ENCODE measurements around the gene KCNJ5.

KCNJ5 gene

DNA sequence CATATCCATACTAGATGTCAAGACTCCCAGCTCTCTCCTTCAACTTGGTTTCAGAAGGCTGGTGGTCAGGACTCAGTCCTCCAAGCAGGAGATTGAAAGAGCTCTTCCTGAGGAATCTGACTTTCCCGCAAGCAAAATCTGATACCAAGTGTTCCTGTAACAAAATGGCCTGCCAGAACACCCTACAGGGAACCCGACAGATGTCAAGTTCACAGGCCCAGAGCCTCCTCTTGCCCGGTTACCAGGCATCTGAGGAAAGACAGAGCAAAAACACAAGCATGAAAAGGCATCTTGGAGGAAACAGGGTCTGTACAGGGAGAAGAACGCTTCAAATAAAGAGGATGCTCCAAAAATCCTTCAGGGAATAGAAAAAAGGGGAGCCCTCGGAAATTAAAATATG is 8.7 kb upstream of the KCNJ5 start:
- TF ChIP-seq, protein P1, sequence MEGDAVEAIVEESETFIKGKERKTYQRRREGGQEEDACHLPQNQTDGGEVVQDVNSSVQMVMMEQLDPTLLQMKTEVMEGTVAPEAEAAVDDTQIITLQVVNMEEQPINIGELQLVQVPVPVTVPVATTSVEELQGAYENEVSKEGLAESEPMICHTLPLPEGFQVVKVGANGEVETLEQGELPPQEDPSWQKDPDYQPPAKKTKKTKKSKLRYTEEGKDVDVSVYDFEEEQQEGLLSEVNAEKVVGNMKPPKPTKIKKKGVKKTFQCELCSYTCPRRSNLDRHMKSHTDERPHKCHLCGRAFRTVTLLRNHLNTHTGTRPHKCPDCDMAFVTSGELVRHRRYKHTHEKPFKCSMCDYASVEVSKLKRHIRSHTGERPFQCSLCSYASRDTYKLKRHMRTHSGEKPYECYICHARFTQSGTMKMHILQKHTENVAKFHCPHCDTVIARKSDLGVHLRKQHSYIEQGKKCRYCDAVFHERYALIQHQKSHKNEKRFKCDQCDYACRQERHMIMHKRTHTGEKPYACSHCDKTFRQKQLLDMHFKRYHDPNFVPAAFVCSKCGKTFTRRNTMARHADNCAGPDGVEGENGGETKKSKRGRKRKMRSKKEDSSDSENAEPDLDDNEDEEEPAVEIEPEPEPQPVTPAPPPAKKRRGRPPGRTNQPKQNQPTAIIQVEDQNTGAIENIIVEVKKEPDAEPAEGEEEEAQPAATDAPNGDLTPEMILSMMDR (IDR thresholded peaks at IDR 0.05; ENCODE audit: unreplicated experiment in 3 of 3): no peak
- Mint-ChIP-seq H3K27me3 (ENCODE audit: low read depth) (peaks cover 60% of the 10 kb centered on the region), H3K4me1 (no peaks in the 10 kb centered on the region), H3K9me3 (no peaks in the 10 kb centered on the region), H3K27ac (no peak overlapping the region), H3K36me3 (ENCODE audit: low read depth) (no peaks in the 10 kb centered on the region), H3K4me3 (no peak overlapping the region)

DNA sequence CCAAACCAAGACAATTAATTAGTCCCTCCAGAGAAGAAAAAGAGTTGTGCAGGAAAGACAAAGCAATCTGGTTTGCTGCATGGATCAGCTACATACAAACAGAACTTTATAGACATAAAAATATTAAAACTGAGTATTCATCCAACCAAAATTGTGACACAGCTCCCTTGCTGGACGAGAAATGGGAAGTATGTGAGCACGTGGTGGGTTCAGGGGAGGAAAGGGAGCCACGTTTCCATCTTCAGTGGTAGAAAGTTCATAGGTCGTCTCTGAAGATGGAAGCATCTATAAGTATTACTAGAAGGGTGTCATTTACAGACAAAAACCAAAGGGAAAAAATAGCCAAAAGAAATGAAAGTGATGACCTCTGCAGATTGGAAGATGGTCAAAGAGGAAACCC is 7.1 kb upstream of the KCNJ5 start:
- TF ChIP-seq, protein P1 (IDR thresholded peaks at IDR 0.05; ENCODE audit: unreplicated experiment in 3 of 3): no peak
- peaks cover 74% of the 10 kb centered on the region for H3K27me3 Mint-ChIP-seq (ENCODE audit: low read depth)
- no peaks in the 10 kb centered on the region for H3K9me3 Mint-ChIP-seq
- H3K4me1 Mint-ChIP-seq: no peaks in the 10 kb centered on the region
- H3K36me3 Mint-ChIP-seq (ENCODE audit: low read depth): no peaks in the 10 kb centered on the region
- no peak overlapping the region for H3K4me3 Mint-ChIP-seq
- H3K27ac Mint-ChIP-seq: no peak overlapping the region

DNA sequence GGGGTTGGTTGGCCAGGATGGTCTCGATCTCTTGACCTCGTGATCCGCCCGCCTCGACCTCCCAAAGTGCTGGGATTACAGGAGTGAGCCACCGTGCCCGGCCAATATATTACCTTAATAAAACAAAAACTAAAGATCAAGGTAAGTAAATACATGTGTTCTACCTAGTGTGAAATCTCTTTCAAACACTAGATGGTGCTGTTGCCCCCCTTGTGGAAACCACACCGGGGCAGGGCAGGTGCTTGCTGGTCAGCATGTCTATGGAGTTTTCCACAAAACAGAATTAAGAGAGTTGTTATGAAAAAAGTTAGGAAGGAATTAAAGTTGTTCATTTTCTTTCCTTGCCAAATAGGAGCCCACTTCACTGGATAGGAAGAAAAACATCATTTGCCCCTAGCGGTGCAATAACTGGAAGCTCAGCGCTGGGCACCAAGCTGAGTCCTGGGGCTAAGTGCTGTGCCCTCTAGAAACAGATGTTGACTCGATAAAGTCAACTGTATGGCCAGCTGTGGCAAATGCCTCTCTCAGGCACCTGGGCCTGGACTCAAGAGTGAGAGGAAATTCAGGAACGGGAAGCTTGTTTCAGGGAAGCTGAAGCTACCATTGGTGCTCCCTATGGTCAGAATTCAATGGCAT is 6.3 kb upstream of the KCNJ5 start:
- no peaks in the 10 kb centered on the region for H3K9me3 Mint-ChIP-seq
- no peak overlapping the region for H3K27ac Mint-ChIP-seq
- H3K27me3 Mint-ChIP-seq (ENCODE audit: low read depth): peaks cover 81% of the 10 kb centered on the region
- TF ChIP-seq, protein P1 (IDR thresholded peaks at IDR 0.05; ENCODE audit: unreplicated experiment in 3 of 3): peak; percentile 73 to 88 (median 88)
- H3K4me1 Mint-ChIP-seq: no peaks in the 10 kb centered on the region
- no peaks in the 10 kb centered on the region for H3K36me3 Mint-ChIP-seq (ENCODE audit: low read depth)
- no peak overlapping the region for H3K4me3 Mint-ChIP-seq

DNA sequence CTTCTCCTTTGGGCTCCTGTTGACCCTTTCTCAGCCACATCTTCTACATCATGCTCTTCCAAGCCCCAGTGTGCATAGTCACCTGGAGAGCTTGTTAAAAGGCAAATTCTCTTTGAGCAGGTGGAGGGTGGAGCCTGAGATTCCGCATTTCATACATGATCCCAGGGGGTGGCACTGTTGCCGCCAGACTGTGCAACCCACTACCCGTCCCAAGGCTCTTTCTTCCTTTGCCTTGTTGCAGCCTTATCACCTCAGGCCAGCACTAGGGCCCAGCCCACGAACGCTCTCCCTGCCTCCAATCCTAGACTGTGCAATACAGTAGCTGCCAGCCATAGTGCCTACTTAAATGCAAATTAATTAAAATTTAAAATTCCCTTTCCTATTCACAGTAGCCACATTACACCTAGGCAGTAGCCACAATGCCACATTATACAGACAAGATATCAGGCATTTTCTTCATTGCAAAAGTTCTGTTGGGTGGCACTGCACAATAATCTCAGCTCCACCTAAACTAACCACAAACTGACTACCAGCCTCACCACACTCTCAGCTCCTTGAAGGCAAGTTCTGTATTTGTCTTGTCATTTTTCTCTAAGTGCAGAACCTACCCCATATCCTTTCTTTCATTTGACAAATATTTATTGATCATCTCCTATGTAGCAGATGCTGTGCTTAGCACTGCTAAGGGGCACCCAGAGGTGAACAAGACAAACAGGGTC is 4.6 kb upstream of the KCNJ5 start:
- no peaks in the 10 kb centered on the region for H3K36me3 Mint-ChIP-seq (ENCODE audit: low read depth)
- H3K4me1 Mint-ChIP-seq: no peaks in the 10 kb centered on the region
- H3K4me3 Mint-ChIP-seq: no peak overlapping the region
- H3K27me3 Mint-ChIP-seq (ENCODE audit: low read depth): peaks cover 87% of the 10 kb centered on the region
- no peaks in the 10 kb centered on the region for H3K9me3 Mint-ChIP-seq
- TF ChIP-seq, protein P1 (IDR thresholded peaks at IDR 0.05; ENCODE audit: unreplicated experiment in 3 of 3): peak; percentile 26 to 37 (median 28)
- H3K27ac Mint-ChIP-seq: no peak overlapping the region

DNA sequence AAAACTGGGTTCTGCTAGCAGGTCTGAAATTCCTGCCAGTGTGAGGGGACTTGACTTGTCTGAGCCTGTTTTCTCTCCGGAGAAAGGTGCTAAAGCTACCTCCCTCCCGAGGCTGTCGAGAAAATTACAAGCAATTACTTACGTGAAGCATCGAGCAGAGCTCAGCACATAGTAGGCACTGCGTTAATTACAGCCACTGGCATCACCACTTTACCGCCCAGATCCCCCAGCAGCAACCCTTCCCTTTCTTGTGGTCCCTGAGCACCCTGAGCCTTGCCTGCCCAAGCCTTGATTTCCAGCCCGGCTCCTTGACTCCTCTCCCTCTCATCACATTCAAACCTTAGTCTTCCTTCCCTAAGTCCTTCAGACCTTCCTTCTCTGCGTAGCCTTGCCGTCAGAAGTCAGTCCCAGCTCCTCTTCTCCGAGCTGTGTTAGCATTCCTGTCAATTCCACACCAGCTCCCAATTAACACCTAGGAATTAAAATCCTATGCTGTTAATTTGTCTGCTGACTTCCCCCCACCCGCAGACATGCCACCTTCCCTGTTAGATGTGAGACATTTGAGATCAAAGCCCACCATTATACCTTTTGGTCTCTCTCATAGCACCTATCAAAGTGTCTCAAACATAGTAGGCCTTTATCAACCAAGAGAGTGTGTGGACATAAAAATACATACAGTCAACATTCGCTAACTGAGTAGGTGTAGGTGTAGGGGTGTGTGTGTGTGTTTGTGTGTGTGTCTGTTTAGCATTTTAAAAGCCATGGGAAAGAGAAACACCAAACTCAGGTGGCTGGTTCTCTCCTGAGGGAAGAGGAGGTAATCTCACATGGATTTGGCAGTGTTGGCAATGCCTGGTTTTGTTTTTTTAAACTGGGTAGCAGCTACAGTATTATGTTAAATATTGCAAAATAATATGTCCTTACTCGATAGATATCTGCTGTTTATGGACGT is 2.8 kb upstream of the KCNJ5 start:
- no peak overlapping the region for H3K27ac Mint-ChIP-seq
- TF ChIP-seq, protein P1 (IDR thresholded peaks at IDR 0.05; ENCODE audit: unreplicated experiment in 3 of 3): peak in 2 of 3 experiments; percentile 10 to 17
- H3K36me3 Mint-ChIP-seq (ENCODE audit: low read depth): no peaks in the 10 kb centered on the region
- H3K9me3 Mint-ChIP-seq: no peaks in the 10 kb centered on the region
- peak overlapping the region in 2 of 3 experiments; percentile 25 to 37 for H3K4me3 Mint-ChIP-seq
- no peaks in the 10 kb centered on the region for H3K4me1 Mint-ChIP-seq
- peaks cover 86% of the 10 kb centered on the region for H3K27me3 Mint-ChIP-seq (ENCODE audit: low read depth)
